GM21737 (cell line): ENCODE measurements around the gene SYT6.

Experiments used
- ATAC-seq: cut with Tn5 transposase; IDR thresholded peaks from one replicate; pipeline ENCODE4 v1.9.1; 2021; ENCODE audit warnings: mild to moderate bottlenecking, moderate library complexity; ENCODE audit not compliant: unreplicated experiment

The SYT6 gene

GRCh38 chr1:114153261-114154145, at the start of gene SYT6:
Gene SYT6, minus strand, starts transcription at chr1:114153869. Its CDS starts 97 bp downstream, at chr1:114153772.
- no peak for ATAC-seq

- ATAC-seq = no peak
These were observed 47.8 kb upstream of the SYT6 start for GRCh38 chr1:114201486-114201885.

- ATAC-seq = no peak
These were observed 45.4 kb upstream of the SYT6 start for GRCh38 chr1:114199017-114199594.

- no peak for ATAC-seq
These were observed 43.6 kb upstream of the SYT6 start for GRCh38 chr1:114196992-114197907.

GRCh38 chr1:114195819-114196218, 42.1 kb upstream of the SYT6 start:
- no peak for ATAC-seq

- no peak for ATAC-seq
These were observed 38.7 kb upstream of the SYT6 start for GRCh38 chr1:114192328-114192727.

GRCh38 chr1:114189398-114189797, 35.7 kb upstream of the SYT6 start:
- no peak for ATAC-seq

GRCh38 chr1:114181356-114181755, 27.7 kb upstream of the SYT6 start:
- no peak for ATAC-seq

GRCh38 chr1:114180742-114181141, 27.1 kb upstream of the SYT6 start:
- no peak for ATAC-seq

GRCh38 chr1:114178936-114179335, 25.3 kb upstream of the SYT6 start:
- ATAC-seq = no peak

GRCh38 chr1:114177282-114177681, 23.6 kb upstream of the SYT6 start:
- ATAC-seq = no peak

- no peak for ATAC-seq
These were observed 22.7 kb upstream of the SYT6 start for GRCh38 chr1:114176366-114176765.

- ATAC-seq = no peak
These were observed 20.0 kb upstream of the SYT6 start for GRCh38 chr1:114173680-114174079.

GRCh38 chr1:114169509-114169908, 15.8 kb upstream of the SYT6 start:
- no peak for ATAC-seq

GRCh38 chr1:114167226-114167625, 13.6 kb upstream of the SYT6 start:
- no peak for ATAC-seq

- ATAC-seq = no peak
These were observed 11.3 kb upstream of the SYT6 start for GRCh38 chr1:114164840-114165543.

GRCh38 chr1:114159941-114160340, 6.3 kb upstream of the SYT6 start:
- ATAC-seq = no peak

GRCh38 chr1:114157275-114157660, 3.6 kb upstream of the SYT6 start:
- no peak for ATAC-seq

GRCh38 chr1:114156538-114157274, 3.0 kb upstream of the SYT6 start:
- ATAC-seq = no peak

GRCh38 chr1:114155706-114156105, 2.0 kb upstream of the SYT6 start:
- ATAC-seq = no peak
